Vagina (tissue), 2 donors: ENCODE measurements around the gene NFYA.

Experiments used
- CTCF ChIP-seq, 3 experiments: fragments of 450-650 bp in 2 of 3; fragments of 200-600 bp in 1 of 3; sonication (generic) in 1 of 3; IDR thresholded peaks; one replicate each; pipeline ENCODE4 v1.5.1; 2017 to 2019; ENCODE audit warnings: antibody characterized with exemption in 3 of 3, mild to moderate bottlenecking in 2 of 3, moderate library complexity in 2 of 3
- POLR2A ChIP-seq, 2 donors: fragments of 450-650 bp; IDR thresholded peaks; one replicate each; pipeline ENCODE4 v1.6.1; 2017; ENCODE audit warnings: antibody characterized with exemption in 2 of 2, mild to moderate bottlenecking in 2 of 2, moderate library complexity in 2 of 2

DNA sequence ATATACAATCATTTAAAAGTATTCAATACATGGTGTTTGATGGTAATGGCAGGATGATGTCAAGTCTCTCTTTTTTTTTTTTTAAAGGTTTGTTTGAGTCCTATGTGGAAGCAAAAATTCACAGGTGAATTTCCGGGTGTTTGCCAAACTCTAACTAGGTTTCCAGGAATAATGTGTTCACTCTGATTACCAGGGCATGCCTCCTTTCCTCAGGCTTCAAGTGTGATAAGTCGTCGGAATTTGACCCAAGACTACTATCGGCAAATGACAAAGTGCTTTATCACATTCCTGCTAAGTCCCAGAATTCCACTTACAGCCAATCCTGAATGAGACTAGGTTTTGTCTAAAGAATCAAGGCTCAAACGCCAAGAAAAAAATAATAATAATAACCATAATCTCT, 7.9 kb upstream of the NFYA start:
- TF ChIP-seq CTCF (IDR thresholded peaks at IDR 0.05) (no peak), POLR2A (IDR thresholded peaks at IDR 0.05) (no peak)
